HepG2 (cell line): ENCODE measurements around the gene PRSS12.

Source experiments
- CTCF ChIP-seq: sonication (generic); formaldehyde crosslinking; IDR thresholded peaks from 2 replicates; pipeline ENCODE4 v1.5.0; 2020; ENCODE audit warnings: mild to moderate bottlenecking, missing genetic modification reagents, moderate library complexity
- EP300 ChIP-seq, 3 experiments: sonication (generic) in 1 of 3; formaldehyde crosslinking in 1 of 3; IDR thresholded peaks; 2 replicates each; pipeline versions ENCODE4 v1.5.1 to v1.6.1; 2011 to 2020; ENCODE audit warnings: low read depth in 2 of 3, low read length in 2 of 3, borderline replicate concordance in 1 of 3, improper control_type of control experiment in 1 of 3, mild to moderate bottlenecking in 1 of 3, missing genetic modification reagents in 1 of 3, moderate library complexity in 1 of 3
- EZH2 ChIP-seq: conservative IDR thresholded peaks from 2 replicates; pipeline ENCODE4 v1.6.1; 2012; ENCODE audit warnings: mild to moderate bottlenecking, low read depth, low read length, moderate library complexity
- FIP1L1 ChIP-seq: fragments of 200-400 bp; formaldehyde crosslinking; IDR thresholded peaks from 2 replicates; pipeline ENCODE4 v1.6.1; 2018; ENCODE audit warnings: low read depth, mild to moderate bottlenecking, low read length, moderate library complexity, borderline replicate concordance; ENCODE audit not compliant: insufficient read depth
- GABPA ChIP-seq, 2 experiments: IDR thresholded peaks; 2 replicates each; pipeline ENCODE4 v1.6.1; 2011 to 2016; ENCODE audit warnings: low read depth in 2 of 2, low read length in 1 of 2, missing biosample characterization in 1 of 2, missing genetic modification characterization in 1 of 2
- HOXA5 ChIP-seq: sonication (generic); formaldehyde crosslinking; IDR thresholded peaks from 2 replicates; pipeline ENCODE4 v1.4.0; 2020; ENCODE audit warnings: missing genetic modification reagents
- POLR2A ChIP-seq, 2 experiments: IDR thresholded peaks; 2 replicates each; pipeline ENCODE4 v1.6.1; 2011; ENCODE audit warnings: low read depth in 2 of 2, low read length in 2 of 2, mild to moderate bottlenecking in 1 of 2, moderate library complexity in 1 of 2; ENCODE audit not compliant: insufficient read depth in 1 of 2
- RXRA ChIP-seq: sonication (generic); formaldehyde crosslinking; IDR thresholded peaks from 2 replicates; pipeline ENCODE4 v1.5.1; 2020; ENCODE audit warnings: missing genetic modification reagents
- ZIK1 ChIP-seq: sonication (generic); formaldehyde crosslinking; IDR thresholded peaks from 2 replicates; pipeline ENCODE4 v1.5.0; 2020; ENCODE audit warnings: mild to moderate bottlenecking, low read depth, missing genetic modification reagents, borderline replicate concordance
- ZNF33A ChIP-seq: sonication (generic); formaldehyde crosslinking; IDR thresholded peaks from 2 replicates; pipeline ENCODE4 v1.5.1; 2020; ENCODE audit warnings: missing genetic modification reagents, mild to moderate bottlenecking, moderate library complexity, borderline replicate concordance
- ZNF44 ChIP-seq: sonication (generic); formaldehyde crosslinking; IDR thresholded peaks from 2 replicates; pipeline ENCODE4 v1.5.1; 2020; ENCODE audit warnings: mild to moderate bottlenecking, missing genetic modification reagents
- TF ChIP-seq, protein P1 (sequence below), 2 experiments: sonication (generic) in 1 of 2; formaldehyde crosslinking in 1 of 2; IDR thresholded peaks; 2 replicates each; pipeline versions ENCODE4 v1.5.1 to v1.6.1; 2011 to 2020; ENCODE audit warnings: borderline replicate concordance in 1 of 2, low read depth in 1 of 2, low read length in 1 of 2, mild to moderate bottlenecking in 1 of 2, missing genetic modification reagents in 1 of 2, moderate library complexity in 1 of 2

DNA sequence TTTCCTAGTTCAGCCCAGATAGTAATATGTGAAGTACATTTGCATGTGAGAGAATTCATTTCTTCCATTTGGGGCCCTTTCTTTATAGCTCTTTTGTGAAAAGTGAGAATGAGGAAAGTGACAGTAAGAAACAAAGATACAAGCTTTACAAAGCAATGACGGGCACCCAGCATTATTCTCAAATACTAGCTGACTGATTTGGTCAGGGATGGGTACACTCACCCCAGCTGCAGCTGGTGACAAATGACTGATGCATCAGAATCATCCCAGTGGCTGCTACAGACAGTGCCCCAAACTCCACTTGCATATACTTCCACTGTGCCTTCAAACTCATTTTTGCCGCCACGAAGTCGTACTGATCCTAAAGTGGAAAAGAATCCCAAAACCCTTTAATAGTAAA lies 14.8 kb downstream of the PRSS12 start:
- TF ChIP-seq, protein P1, sequence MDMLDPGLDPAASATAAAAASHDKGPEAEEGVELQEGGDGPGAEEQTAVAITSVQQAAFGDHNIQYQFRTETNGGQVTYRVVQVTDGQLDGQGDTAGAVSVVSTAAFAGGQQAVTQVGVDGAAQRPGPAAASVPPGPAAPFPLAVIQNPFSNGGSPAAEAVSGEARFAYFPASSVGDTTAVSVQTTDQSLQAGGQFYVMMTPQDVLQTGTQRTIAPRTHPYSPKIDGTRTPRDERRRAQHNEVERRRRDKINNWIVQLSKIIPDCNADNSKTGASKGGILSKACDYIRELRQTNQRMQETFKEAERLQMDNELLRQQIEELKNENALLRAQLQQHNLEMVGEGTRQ (IDR thresholded peaks at IDR 0.05; ENCODE audit: low read depth, low read length), result no peak
- TF ChIP-seq, protein P1 (CRISPR knock-in tag; IDR thresholded peaks at IDR 0.05; ENCODE audit: borderline replicate concordance), result no peak
- TF ChIP-seq EP300 (IDR thresholded peaks at IDR 0.05; ENCODE audit: low read depth in 2 of 2, low read length in 2 of 2) (no peak), EP300 (CRISPR knock-in tag; IDR thresholded peaks at IDR 0.05; ENCODE audit: borderline replicate concordance) (no peak), GABPA (IDR thresholded peaks at IDR 0.05; ENCODE audit: low read depth, low read length) (no peak), GABPA (CRISPR knock-in tag; IDR thresholded peaks at IDR 0.05; ENCODE audit: low read depth) (no peak), RXRA (CRISPR knock-in tag) (no peak), CTCF (CRISPR knock-in tag) (no peak), HOXA5 (no peak), ZIK1 (CRISPR knock-in tag) (no peak), POLR2A (IDR thresholded peaks at IDR 0.05; ENCODE audit: insufficient read depth in 1 of 2, low read depth in 2 of 2, low read length in 2 of 2) (no peak), ZNF33A (CRISPR knock-in tag) (no peak), EZH2 (no peak), ZNF44 (CRISPR knock-in tag) (no peak), FIP1L1 (no peak)
